ENCODE measurements around the gene PIGH. TPM values are rescaled to one million over a fixed set of nuclear protein-coding genes. Genes with fewer than 3 reads are reported as not detected.

PIGH gene
- total and polyA plus RNA-seq, 2 of the 13 experiments (the other 11 are each of a cell fraction or from before 2014, with no cell fraction given), result 30.0 to 43.5 TPM

GRCh38 chr14:67599698-67600561, at the start of gene PIGH (continued):
- TF ChIP-seq PLSCR1 (CRISPR knock-in tag; IDR thresholded peaks at IDR 0.05; ENCODE audit: borderline replicate concordance), result no peak
- TF ChIP-seq SRY (CRISPR knock-in tag; IDR thresholded peaks at IDR 0.05), result no peak; the same call in 1 of the 2 replicates
- no peak for TF ChIP-seq ZSCAN22 (CRISPR knock-in tag; IDR thresholded peaks at IDR 0.05)
- peak; percentile 75 for TF ChIP-seq MAZ (IDR thresholded peaks at IDR 0.05; ENCODE audit: borderline replicate concordance, low read depth, low read length)
- peak; percentile 77 for TF ChIP-seq MAZ (CRISPR knock-in tag; IDR thresholded peaks at IDR 0.05; ENCODE audit: low read depth)
- TF ChIP-seq PRDM4 (CRISPR knock-in tag; IDR thresholded peaks at IDR 0.05; ENCODE audit: borderline replicate concordance), result no peak
- no peak for TF ChIP-seq HNF1A (IDR thresholded peaks at IDR 0.05; ENCODE audit: low read depth)
- TF ChIP-seq HNF1A (CRISPR knock-in tag; IDR thresholded peaks at IDR 0.05; ENCODE audit: borderline replicate concordance), result no peak
- no peak for TF ChIP-seq ZNF451 (CRISPR knock-in tag; IDR thresholded peaks at IDR 0.05)
- TF ChIP-seq ZBTB25 (CRISPR knock-in tag; IDR thresholded peaks at IDR 0.05), result no peak
- no peak for TF ChIP-seq FLYWCH1 (CRISPR knock-in tag; IDR thresholded peaks at IDR 0.05)
- TF ChIP-seq ZSCAN5A (CRISPR knock-in tag; IDR thresholded peaks at IDR 0.05; ENCODE audit: borderline replicate concordance), result peak; percentile 81; the same call in 1 of the 2 replicates
- TF ChIP-seq KLF13 (CRISPR knock-in tag; IDR thresholded peaks at IDR 0.05), result no peak
- no peak for TF ChIP-seq CEBPZ (IDR thresholded peaks at IDR 0.05; ENCODE audit: low read length)

Measured in HepG2 (cell line).